Dermis microvascular lymphatic vessel endothelial cell (primary cell): ENCODE results near the gene MEGF8. TPM values are rescaled to one million over a fixed set of nuclear protein-coding genes. Genes with fewer than 3 reads are reported as not detected.

Source experiments
- DNase-seq, 2 donors: peaks; one replicate each; pipeline versions ENCODE4 v3.0.0 to v3.0.0-alpha.2; 2010; ENCODE audit warnings: low read depth in 2 of 2
- total RNA-seq: library from RNA; depleted of rRNA; stranded (reverse); fragments of >200 nt; gene quantifications from 2 replicates; pipeline ENCODE4 v1.2.1, GENCODE V29; 2014

The MEGF8 gene
- total RNA-seq, 1 donor from 2014 or later, result 15.3 TPM

GRCh38 chr19:42306646-42307045, 18.8 kb upstream of the MEGF8 start:
- no peak for DNase-seq

DNA sequence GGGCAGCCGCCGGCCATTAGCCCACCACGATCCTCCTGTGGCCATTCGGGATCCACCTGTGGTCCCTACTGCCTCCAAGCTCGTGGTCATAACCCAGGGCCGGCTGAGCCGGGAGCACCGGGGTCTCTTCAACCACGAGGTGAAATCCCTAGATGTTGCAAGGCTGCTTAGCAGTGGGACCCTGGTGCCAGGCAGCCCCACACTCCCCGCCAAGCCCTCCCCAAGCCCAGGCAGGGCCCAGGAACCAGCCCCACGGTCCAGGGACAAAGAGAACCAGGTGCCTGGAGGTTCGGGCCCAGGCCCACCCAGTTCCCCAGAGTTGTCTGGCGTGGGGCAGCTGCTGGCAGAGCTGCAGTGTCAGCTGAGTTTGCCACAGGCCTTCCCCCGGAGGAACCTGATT, 15.7 kb upstream of the MEGF8 start:
- no peak for DNase-seq

DNA sequence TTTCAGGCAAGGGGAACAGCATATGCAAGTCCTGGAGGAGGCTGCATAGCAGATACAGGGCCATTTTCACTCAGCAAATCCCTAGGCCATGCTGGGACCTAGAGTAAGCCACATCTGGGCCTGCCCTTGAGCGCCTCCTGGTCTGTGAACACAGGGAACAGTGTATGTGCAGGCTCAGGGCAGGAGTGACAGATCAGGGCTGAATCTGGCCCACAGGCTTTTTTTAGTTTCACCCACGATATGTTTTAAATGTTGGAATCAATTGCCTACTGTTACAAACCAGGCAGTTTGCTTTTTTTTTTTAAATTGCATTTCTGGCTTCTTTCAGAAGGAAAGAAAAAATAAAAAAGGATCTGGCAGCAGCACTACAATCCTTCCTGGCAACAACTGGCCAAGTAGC, 13.8 kb upstream of the MEGF8 start:
- DNase-seq, result no peak

DNA sequence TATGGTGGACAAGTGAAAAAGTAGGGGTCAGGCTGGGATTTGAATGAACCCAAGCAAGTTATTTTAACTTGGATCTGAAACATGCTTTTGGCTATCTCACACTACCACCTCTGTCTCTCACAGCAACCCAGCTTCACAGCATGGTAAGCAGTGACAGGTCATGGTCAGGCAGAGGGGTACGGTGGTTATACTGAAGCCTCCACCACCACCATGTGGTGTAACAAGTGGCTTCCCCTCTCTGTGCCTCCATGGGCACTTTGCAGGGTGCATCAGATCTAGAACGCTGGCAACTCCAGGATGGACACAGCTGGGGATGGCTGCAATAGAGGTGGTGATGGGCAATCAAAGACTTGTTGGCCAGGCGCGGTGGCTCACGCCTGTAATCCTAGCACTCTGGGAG, 13.1 kb upstream of the MEGF8 start:
- DNase-seq, result no peak

DNA sequence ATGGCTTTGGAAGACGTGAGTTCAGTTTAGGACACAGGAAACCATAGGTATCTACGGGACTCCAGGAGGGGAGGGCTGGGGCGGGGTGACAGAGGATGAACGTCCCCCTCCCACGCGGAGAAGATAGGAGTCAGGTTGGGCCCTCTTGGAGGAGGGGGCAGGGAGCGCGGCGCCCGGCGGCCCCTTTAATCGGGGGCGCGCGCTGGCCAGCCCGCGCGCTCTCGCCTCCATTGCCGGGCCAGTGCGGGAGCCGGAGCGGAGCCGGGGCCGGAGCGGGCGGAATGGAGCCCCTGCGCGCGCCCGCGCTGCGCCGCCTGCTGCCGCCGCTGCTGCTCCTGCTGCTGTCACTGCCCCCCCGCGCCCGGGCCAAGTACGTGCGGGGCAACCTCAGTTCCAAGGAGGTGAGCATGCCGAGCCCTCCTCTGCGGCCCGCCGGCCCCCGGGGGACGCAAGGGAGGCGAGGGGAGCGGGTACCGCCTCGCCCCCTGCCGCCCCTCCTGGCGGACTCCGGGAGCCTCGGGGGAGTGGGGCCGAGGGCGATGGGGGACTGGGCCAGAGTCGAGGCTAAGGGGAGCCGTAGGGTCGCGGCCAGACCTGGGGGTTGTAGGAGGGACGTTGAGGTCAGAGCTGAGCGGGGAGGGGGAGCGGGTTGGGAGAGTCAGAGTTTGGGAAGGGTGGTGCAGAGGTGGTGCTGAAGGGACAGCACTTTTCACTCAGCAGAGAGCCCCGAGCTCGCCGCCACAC, 12.2 kb upstream of the MEGF8 start, which contains the start of gene TMEM145:
Gene TMEM145 (plus strand): TSS at position 214 of the 744 bp plus-strand sequence. CDS start 68 bp downstream, at position 282.
- peak in 1 of 2 donors; percentile 56 for DNase-seq

- no peak for DNase-seq
Observed at GRCh38 chr19:42313840-42314755, 11.3 kb upstream of the MEGF8 start.

DNA sequence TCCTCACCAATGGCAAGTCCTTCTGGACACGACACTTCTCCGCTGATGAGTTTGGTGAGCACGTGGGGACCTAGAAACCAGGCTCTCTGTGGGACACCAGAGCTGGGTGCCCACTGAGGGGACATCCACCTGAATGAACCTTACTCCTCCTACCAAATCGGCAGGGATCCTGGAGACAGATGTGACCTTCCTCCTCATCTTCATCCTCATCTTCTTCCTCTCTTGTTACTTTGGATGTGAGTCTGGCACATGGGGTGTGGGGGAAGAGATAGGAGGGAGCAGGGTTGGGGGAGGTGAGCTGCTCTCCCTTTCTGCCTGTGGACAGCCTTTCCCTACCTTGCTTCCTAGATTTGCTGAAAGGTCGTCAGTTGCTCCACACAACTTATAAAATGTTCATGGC, 10.4 kb upstream of the MEGF8 start:
- DNase-seq, result no peak

GRCh38 chr19:42316223-42317211, 8.9 kb upstream of the MEGF8 start:
- no peak for DNase-seq

- DNase-seq, result no peak
Observed at GRCh38 chr19:42317535-42317934, 7.9 kb upstream of the MEGF8 start.

DNA sequence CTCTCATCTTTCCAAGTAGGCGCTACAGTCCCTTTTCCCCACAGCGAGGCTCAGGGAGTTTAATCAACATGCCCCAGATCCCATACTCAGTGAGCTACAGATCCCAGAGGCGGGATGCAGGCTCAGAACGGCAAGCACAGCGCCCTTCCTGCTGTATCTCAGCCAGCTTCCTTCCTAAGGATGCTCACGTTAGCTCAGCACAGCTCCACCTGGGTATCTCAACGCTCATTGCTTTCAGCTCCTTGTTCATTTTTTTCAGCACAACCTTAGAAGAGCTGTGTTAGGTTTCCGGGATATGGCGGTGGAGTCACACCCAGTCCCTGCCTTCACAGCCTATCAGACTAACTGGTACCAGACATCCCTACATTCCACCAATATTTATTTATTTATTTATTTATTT, 3.1 kb upstream of the MEGF8 start:
- no peak for DNase-seq

- DNase-seq, result no peak
Observed at GRCh38 chr19:42323473-42323851, 2.0 kb upstream of the MEGF8 start.

DNA sequence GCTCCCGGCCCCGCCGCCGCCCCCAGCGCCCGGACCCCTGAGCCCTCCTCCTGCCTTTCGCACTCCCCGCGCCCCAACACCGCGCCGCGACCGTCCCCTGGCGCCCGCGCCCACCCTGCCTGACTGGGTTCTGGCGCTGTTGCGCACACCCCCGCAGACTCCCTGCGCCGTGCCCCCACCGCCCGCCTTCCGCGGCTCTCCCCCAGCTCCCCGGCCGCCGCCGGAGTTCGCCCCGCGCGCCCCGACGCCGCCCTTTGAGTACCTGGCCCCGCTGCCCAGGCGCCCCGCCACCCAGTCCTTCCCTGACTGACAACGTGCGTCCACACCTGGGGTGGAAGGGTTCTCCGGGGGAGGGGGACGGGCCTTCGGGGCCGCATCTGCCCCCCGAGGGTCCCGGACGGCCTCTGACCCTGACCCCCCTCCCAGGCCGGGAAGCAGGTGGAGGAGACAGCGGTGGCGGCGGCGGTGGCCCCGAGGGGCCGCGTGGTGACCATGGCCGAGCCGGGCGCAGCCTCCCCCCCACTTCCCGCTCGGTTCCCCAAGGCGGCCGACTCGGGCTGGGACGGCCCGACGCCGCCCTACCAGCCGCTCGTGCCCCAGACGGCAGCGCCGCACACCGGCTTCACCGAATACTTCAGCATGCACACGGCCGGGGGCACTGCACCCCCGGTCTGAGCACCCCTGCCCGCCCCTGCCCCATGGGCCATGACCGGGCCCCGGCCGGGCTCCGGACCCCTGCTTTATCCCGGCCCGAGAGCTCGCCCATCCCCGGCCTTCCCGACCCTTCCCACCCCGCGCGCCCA, 1.4 kb upstream of the MEGF8 start:
- no peak for DNase-seq

DNA sequence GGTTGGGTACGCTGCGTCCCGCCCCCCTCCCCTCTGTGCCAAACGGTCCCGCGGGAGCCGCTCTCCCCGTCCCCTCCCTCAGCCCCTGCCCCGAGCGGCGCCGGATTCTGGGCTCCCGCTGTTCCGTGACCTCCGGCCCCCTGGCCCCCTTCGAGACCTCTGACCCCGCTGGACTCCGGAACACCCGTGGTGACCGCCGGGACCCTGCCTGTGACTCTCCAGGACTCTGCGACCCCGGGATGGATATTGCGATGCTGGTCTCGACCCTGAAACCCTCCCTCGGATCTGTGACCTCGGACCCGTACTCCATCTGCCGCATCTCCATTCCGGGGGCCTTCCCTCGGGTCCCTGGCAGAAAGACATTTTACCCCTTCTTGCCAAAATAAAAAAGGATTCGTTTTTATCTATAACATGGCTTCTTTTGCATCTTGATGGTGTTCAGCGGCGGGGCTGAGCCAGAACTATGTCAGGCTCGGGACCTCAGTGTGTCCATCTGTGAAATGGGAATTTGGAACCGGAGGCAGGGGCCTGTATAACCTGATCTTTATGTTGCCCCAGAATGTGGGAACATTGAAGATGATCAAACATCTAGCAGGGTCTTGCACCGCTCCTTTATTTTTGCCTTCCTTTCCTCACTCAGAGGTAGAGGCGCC, 654 bp upstream of the MEGF8 start:
- DNase-seq, result no peak

DNA sequence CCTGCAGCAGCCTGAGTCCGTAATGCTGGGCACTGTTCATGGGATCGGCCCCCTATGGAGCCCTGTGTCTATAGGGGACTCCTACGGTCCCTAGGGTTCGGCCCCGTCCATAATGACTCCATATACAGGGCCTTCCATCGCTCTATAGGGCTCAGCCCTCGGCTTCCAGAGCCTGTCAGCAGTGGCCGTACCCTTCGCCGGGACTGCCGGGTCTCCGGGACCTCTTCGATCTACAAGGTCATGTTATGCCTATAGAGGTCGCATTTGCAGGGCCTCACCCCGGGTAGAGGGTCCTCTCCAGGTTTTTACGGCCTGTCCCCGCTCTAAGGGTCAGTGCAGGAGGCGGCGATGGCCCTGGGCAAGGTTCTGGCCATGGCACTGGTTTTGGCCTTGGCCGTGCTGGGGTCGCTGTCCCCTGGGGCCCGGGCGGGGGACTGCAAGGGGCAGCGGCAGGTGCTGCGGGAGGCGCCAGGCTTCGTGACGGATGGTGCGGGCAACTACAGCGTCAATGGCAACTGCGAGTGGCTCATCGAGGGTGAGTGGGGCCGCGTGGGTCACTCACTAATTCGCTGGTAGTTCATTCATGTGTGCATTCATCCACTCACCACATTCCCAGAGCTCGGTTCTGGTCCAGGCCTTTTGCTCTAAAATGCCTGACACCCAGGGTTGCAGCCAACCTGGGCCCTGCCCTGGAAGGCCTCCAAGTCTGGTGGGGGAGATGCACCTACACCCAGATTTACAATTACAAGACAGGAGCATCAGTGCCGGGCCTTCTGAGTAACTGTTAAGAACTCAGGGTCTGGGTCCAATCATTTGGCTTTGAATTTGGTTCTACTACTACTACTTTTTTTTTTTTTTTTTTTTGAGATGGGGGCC, 699 bp downstream of the MEGF8 start:
- no peak for DNase-seq

DNA sequence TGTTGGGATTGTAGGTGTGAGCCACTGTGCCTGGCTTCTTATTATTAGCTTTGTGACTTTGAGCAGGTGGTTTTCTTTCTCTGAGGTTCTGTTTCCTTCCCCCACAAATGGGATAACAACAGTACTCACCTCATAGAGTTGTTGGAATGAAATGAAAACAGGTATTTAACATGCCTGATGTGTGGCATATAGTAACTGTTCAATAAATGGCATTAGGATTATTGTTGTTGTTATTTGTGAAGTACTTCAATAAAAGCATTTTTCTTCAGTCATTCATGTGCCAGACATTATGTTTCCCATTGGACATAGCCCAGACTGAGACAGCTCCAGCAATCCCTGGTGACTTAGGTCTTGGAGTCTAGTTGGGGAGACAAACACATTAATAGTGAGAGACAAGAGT, 1.5 kb downstream of the MEGF8 start:
- no peak for DNase-seq

DNA sequence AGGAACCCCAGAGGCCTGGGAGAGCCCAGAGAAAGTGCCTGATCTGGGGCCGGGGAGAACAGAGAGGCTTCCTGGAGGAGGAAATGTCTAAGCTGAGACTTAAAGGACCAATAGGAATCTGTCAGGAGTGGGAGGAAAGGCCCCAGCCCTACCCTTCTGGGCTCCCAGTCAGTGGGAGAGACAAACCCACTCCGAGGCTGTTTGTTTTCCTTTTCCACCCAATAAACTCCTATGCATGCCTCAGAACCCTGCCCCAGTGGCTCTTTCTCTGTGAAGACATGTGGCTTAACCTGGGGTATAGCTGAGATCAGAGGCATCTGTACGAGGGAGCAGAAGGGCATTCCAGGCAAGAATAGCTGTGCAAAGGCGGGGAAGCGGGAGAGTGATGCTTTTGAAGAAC, 1.9 kb downstream of the MEGF8 start:
- no peak for DNase-seq

DNA sequence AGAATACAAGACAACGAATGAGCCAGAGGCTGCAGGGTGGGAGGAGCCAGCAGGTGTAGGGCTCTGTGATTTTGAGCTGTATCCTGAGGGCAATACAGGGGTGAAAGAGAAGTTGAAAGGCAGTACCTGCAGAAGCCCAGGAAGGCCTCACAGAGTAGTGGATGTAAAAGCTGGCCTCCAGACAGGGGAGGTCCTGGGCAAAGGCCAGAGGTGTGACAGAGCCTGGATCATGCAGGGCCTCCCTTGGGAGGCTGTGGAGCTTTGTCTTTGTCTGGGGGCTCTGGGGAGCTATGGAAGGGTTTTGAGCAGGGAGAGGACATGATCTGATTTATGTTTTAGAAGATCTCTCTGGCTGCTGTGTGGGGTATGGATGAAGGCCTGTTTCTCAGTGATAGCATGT, 2.7 kb downstream of the MEGF8 start:
- DNase-seq, result no peak

DNA sequence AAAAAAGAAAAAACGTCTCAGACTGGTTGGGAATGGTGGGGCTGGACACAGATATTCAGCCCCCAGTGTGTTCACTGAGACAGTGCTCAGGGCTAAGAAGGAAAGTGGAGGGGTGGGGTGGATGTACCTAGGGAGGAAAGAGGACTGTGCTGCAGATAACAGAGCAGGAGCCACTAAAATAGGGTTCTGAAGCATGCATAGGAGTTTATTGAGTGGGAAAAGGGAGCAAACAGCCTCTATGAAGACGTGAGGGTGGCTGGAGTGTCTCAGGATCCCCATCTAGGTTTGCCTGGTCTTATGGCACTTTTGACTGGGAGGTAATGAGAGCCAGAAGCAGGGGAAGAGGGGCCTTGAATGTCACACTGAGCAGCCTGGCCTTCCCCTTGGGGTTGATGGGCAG, 3.4 kb downstream of the MEGF8 start:
- no peak for DNase-seq

DNA sequence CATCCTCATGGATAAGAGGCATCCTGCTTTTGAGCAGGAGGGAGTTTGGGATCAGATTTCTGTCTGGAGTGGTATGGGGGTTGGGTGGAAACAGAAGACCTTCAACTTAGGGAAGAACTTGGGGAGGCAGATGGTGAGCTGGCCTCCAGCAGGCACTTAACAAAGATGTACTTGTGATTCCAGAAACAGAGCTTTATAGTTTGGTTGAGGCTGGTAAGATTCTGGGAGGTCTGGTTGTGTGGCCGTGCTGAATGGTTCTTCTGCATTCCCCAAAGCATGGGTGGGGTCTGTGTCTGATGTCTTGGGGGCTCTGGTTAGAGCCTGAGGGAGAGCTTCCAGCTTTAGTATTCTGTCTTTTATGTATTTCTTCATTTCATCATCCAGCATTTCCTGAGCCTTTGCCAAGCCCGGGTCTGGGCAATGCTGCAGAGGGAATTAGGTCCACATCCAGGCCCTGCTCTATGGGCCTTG, 4.8 kb downstream of the MEGF8 start:
- no peak for DNase-seq
